Measurements from ENCODE around the gene ZNF362. TPM values are rescaled to one million over a fixed set of nuclear protein-coding genes. Genes with fewer than 3 reads are reported as not detected.

Gene ZNF362
- total and polyA plus RNA-seq, 10 of the 15 experiments (the other 5 are each of a cell fraction or from before 2014, with no cell fraction given), result 0.74 to 22.8 (median 7.4) TPM

- TF ChIP-seq E2F8 (IDR thresholded peaks at IDR 0.05; ENCODE audit: low read depth, partially characterized antibody) (no peak), BACH1 (IDR thresholded peaks at IDR 0.05; ENCODE audit: borderline replicate concordance) (0 out of 2 replicates have a peak, but pooled peaks have one; percentile 38), POLR2A (IDR thresholded peaks at IDR 0.05; ENCODE audit: low read depth, low read length) (peak; percentile 93), PAX8 (IDR thresholded peaks at IDR 0.05) (no peak), SIN3A (IDR thresholded peaks at IDR 0.05; ENCODE audit: low read depth, low read length) (peak; percentile 29; the same call in 1 of the 2 replicates), BRCA1 (IDR thresholded peaks at IDR 0.05; ENCODE audit: low read depth, low read length) (no peak), CHD2 (IDR thresholded peaks at IDR 0.05; ENCODE audit: borderline replicate concordance, low read depth, low read length) (0 out of 2 replicates have a peak, but pooled peaks have one; percentile 39), ATF3 (IDR thresholded peaks at IDR 0.05; ENCODE audit: borderline replicate concordance, extremely low read depth, low read depth, low read length) (no peak), PRDM15 (CRISPR knock-in tag; IDR thresholded peaks at IDR 0.05) (no peak; the same call in 1 of the 2 replicates), SMAD1 (IDR thresholded peaks at IDR 0.05; ENCODE audit: low read depth, partially characterized antibody) (no peak), HDAC6 (IDR thresholded peaks at IDR 0.05; ENCODE audit: unreplicated experiment) (peak; percentile 29), ZNF274 (IDR thresholded peaks at IDR 0.05; ENCODE audit: insufficient read depth, insufficient read length) (no peak), TAF1 (IDR thresholded peaks at IDR 0.05; ENCODE audit: borderline replicate concordance, low read depth, low read length) (peak; percentile 60; the same call in 1 of the 2 replicates), EGR1 (IDR thresholded peaks at IDR 0.05; ENCODE audit: borderline replicate concordance in 1 of 2, low read depth in 2 of 2, low read length in 2 of 2) (peak in 1 of 2 experiments; percentile 29; a peak in 1 of 3 replicates), NR2F1 (conservative IDR thresholded peaks at IDR 0.05) (peak; percentile 77), HDGF (IDR thresholded peaks at IDR 0.05) (peak; percentile 81; the same call in 1 of the 2 replicates), STAT1 (conservative IDR thresholded peaks at IDR 0.05) (no peak), ZBTB40 (IDR thresholded peaks at IDR 0.05; ENCODE audit: borderline replicate concordance) (0 out of 2 replicates have a peak, but pooled peaks have one; percentile 30)
Measured at GRCh38 chr1:33349778-33350610, 93.7 kb downstream of the ZNF362 start (continued).

Data from GM12878 (cell line).